HG03045 (cell line): ENCODE measurements around the gene CYFIP1.

ENCODE experiments used
- ATAC-seq: cut with Tn5 transposase; IDR thresholded peaks from one replicate; pipeline ENCODE4 v1.9.1; 2021; ENCODE audit warnings: mild to moderate bottlenecking, moderate library complexity; ENCODE audit not compliant: unreplicated experiment

The CYFIP1 gene

GRCh38 chr15:22918596-22919140, 61.5 kb downstream of the CYFIP1 start:
- ATAC-seq: no peak

- ATAC-seq: no peak
These were observed 62.1 kb downstream of the CYFIP1 start for GRCh38 chr15:22918056-22918455.

GRCh38 chr15:22917556-22917955, 62.6 kb downstream of the CYFIP1 start:
- no peak for ATAC-seq

GRCh38 chr15:22916606-22917350, 63.4 kb downstream of the CYFIP1 start:
- no peak for ATAC-seq

- ATAC-seq: no peak
These were observed 64.2 kb downstream of the CYFIP1 start for GRCh38 chr15:22915866-22916515.

- no peak for ATAC-seq
These were observed 66.4 kb downstream of the CYFIP1 start for GRCh38 chr15:22913646-22914380.

GRCh38 chr15:22912256-22912655, 67.9 kb downstream of the CYFIP1 start:
- no peak for ATAC-seq

- ATAC-seq: no peak
These were observed 68.9 kb downstream of the CYFIP1 start for GRCh38 chr15:22911306-22911705.

- no peak for ATAC-seq
These were observed 71.3 kb downstream of the CYFIP1 start for GRCh38 chr15:22908830-22909229.

- no peak for ATAC-seq
These were observed 72.8 kb downstream of the CYFIP1 start for GRCh38 chr15:22907161-22907950.

GRCh38 chr15:22904736-22905135, 75.4 kb downstream of the CYFIP1 start:
- no peak for ATAC-seq

- no peak for ATAC-seq
These were observed 76.1 kb downstream of the CYFIP1 start for GRCh38 chr15:22903961-22904534.

- ATAC-seq: no peak
These were observed 76.7 kb downstream of the CYFIP1 start for GRCh38 chr15:22903427-22903826.

GRCh38 chr15:22902981-22903380, 77.2 kb downstream of the CYFIP1 start:
- no peak for ATAC-seq

- ATAC-seq: no peak
These were observed 77.6 kb downstream of the CYFIP1 start for GRCh38 chr15:22902578-22902977.

GRCh38 chr15:22902046-22902445, 78.1 kb downstream of the CYFIP1 start:
- ATAC-seq: no peak

GRCh38 chr15:22895465-22896190, 84.5 kb downstream of the CYFIP1 start:
- peak; percentile 74 for ATAC-seq

- ATAC-seq: no peak
These were observed 86.3 kb downstream of the CYFIP1 start for GRCh38 chr15:22893881-22894280.

- no peak for ATAC-seq
These were observed 87.1 kb downstream of the CYFIP1 start for GRCh38 chr15:22893081-22893480.

GRCh38 chr15:22892333-22892732, 87.8 kb downstream of the CYFIP1 start:
- no peak for ATAC-seq
